HG02763 (cell line): ENCODE results near the gene STK26.
"Not testable (repeated sequence)": the region's sequence is repeated elsewhere in the genome, so short reads cannot be mapped to it uniquely, and the experiment has no call there.

Experiments
- ATAC-seq: cut with Tn5 transposase; IDR thresholded peaks from one replicate; pipeline ENCODE4 v1.9.1; 2021; ENCODE audit warnings: mild to moderate bottlenecking, moderate library complexity; ENCODE audit not compliant: unreplicated experiment

STK26 gene

GRCh38 chrX:132034648-132035047 lies 11.5 kb downstream of the STK26 start:
- no peak for ATAC-seq

DNA sequence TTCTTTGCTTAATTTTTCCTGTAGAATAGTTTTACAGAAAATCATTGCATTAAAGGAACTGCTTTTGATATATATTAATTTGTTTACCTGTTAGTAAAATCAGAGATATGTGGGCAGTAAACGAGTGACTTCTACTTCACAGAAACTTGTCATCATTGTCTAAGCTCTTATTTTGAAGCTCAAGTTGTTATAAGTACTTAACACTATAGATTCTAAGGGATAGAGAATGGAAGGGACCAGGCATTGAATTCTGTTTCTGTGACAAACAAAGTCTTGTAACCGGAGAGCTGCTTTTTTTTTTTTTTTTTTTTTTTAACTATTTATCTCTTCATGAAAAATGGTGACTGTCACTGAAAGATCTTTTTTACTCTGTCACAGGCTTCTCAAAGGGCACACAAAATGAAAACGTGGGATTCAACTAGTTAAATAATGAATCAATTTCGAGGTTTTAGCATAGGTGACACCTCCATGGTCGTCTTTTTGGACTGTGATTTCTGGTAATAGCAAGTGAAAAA lies 14.4 kb downstream of the STK26 start:
- no peak for ATAC-seq

GRCh38 chrX:132040066-132040465 lies 17.0 kb downstream of the STK26 start:
- ATAC-seq, result no peak

DNA sequence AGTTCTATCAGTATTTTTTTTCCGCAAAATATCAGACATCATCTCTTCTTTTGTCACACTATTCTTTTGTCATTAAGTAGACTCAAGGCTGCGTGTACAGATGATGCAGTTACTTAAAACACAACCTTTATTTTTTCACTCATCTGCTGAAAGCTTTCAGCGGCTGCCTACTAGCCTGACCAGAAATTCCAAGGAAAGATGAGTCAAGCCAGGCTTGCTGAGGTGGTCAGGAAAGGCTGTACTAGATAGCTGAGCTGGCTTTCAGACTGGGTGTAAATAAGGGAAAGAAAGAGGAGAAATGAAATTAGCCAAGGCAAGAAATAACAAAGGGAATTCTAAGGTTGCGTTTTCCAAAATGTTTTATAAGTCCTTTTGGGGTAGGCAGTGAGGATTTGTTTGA lies 17.9 kb downstream of the STK26 start:
- ATAC-seq, result no peak

DNA sequence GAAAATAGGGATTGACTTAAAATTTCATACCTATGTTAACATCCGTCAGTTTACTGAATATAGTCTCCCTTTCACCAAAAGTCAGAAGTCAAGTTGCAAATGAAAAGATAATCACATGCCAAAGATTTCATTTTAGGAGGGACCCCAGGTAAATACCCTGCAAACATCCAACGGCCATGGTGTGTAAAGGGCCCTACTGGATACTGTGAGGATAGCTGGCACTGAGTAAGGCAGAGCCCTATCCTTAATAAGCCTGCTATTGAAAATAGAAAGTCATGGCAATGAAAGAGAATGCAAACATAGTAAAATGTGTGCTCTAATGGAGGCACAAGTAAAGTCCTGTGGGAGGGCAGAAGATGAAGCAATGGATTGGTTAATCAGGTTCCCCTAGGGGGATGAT lies 20.9 kb downstream of the STK26 start:
- ATAC-seq, result no peak

DNA sequence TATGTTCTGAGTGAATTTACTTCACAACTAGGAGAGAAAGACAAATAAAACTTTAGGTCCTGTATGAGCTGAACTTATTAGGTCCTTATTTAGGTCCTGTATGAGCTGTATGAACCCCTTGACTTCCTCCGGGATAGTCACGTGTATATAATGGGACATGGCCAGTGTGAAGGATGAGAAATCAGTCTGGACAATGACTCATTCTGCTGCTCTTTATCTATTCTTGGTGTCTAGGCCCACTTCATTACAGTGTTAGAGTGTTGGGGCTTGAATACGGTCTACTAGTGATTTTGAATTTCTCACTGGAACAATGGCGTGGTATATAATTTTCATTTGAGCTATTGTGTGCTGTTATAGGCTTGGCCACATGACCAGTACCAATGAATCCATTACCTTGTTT lies 21.9 kb downstream of the STK26 start:
- ATAC-seq, result no peak

DNA sequence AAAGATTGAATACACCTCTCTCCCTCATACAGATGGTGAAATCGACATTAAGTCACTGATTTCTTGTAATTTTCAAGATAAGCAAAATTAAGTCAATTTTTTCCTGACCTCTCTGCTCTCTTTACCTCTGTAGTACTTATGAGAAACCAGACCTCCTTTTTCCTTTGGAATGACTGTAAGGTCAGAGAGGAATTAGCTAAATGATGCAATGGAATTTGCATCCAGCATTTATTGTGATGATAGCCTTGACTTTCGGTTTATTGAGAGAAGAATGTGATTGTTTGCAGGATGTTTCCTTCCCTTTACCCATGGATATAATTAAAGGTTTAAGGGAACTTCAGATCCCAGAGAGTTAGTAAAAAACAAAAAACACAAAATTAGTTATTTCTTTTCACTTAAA lies 22.4 kb downstream of the STK26 start:
- no peak for ATAC-seq

DNA sequence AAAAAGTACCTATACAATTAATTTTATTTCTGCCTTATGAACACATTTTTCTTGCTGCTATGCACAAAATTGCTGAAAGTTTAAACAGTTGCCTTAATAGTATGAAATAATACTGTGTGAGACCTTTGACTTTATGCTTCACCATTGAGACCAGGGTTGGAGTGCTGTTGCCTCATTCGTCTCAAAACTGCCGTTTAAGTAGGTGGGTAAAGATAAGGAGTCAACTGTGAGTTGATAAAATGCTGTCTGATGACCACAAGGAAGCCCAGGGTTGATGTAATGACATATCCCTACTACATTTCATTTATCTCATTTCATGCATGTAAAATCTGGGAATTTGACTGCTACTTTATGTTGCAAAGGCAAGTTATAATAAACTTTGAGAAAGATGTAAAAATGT lies 23.4 kb downstream of the STK26 start:
- no peak for ATAC-seq

DNA sequence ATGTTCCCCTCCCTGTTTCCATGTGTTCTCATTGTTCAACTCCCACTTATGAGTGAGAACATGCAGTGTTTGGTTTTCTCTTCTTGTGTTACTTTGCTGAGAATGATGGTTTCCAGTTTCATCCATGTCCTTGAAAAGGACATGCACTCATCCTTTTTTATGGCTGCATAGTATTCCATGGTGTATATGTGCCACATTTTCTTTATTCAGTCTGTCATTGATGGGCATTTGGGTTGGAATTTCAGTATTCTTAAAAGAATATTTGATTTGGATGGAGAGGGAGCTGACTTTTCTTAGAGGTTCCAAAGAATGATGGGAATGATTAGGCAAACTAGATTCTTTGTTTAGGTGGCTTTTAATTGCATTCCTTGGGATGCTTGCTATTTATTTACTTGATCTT lies 28.7 kb downstream of the STK26 start:
- not testable (repeated sequence) for ATAC-seq

GRCh38 chrX:132058050-132058449 lies 34.9 kb downstream of the STK26 start:
- no peak for ATAC-seq

GRCh38 chrX:132058975-132059374 lies 35.9 kb downstream of the STK26 start:
- ATAC-seq, result no peak

DNA sequence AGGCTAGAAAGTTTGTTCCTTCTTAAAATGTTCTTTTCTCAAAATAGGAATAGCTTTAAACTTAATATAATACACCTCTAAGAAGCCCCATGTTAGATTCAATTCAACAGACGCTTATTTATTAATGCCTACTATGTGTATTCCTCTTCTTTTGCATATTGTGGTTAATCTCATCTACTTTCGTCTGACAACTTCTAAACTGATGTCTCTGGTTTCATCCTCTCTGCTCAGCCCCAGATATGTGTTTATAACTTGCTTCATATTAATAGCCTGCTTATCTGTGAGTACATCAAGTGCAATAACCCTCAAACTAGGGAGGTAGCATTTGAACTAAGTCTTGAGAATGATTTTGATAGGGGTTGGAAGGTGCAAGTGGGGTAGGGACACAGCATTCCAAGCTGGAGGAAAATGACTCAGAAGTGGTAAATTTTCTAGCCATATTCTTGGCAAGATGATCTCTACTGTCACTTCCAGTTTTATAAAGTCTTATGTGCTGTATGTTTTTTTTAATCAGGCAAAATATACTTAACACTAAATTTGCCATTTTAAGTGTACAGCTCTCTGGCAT lies 37.0 kb downstream of the STK26 start:
- ATAC-seq, result no peak

DNA sequence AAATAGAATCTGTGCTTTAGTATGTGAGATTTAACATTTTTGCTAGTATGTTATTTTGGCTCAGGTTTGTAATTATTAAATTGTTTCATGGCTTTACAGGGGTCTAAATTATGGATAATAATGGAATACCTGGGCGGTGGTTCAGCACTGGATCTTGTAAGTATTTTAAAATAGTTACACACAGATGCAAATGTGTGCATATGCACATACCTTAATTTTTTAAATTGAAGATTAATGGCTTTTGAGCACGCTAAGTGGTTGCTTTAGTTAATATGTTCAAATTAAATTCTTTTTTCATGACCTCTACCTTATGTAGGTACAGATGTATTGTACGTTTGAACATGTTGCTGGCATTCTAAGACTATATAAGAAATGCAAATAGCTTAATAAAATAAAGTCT lies 40.2 kb downstream of the STK26 start:
- ATAC-seq, result no peak

DNA sequence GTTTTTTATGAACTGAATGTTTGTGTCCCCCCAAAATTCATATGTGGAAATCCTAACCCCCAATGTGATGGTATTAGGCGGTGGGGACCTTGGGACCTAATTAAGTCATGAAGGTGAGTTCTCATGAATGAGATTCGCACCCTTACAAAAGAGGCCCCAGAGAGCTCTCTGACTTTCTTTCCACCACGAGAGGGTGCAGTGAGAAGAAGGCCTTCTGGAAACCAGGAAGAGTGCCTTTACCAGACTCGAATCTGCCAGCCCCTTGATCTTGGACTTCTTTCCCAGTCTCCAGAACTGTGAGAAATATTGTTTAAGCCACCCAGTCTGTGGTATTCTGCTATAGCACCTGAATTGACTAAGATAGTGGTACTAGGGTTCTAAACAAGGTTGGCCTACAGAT lies 40.8 kb downstream of the STK26 start:
- ATAC-seq, result no peak

- no peak for ATAC-seq
Observed at GRCh38 chrX:132068405-132068804, 45.3 kb downstream of the STK26 start.

DNA sequence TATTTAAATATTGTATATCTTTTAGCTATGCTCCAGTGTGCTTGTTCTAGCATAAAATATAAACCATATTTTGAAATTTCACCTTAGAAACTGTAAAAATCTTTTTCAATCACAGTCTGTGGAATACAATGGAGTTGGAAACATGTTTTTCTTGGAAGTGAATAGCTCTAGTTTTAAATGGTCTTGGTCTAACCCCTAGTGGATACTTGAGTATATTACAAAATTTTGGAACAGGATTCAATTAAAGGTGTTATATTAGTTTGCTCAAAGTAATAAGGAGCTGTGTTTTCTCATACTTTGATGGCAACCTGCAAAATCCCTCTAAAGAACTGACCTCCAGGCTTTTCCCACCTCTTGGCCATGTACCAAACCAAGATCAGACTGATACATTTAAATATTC lies 48.2 kb downstream of the STK26 start:
- ATAC-seq, result no peak

DNA sequence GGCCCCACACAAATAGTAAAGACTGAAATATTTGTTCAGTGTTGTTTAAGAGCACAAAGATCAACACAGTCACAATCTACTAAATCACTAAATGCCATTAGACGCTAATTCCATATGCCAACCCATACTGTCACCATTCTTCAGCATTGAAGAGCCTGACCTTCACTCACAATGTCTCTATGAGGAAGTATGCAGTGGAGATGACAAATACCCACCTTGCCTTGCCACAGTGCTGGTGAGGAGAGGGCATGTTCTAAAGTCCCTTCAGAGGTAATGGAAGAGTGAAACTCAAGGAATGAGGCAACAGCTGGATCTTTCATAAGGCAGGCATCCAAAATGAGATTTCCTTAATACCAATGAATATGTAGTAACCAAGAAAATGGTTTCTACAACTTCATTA lies 54.3 kb downstream of the STK26 start:
- no peak for ATAC-seq

GRCh38 chrX:132077912-132078311 lies 54.8 kb downstream of the STK26 start:
- no peak for ATAC-seq

DNA sequence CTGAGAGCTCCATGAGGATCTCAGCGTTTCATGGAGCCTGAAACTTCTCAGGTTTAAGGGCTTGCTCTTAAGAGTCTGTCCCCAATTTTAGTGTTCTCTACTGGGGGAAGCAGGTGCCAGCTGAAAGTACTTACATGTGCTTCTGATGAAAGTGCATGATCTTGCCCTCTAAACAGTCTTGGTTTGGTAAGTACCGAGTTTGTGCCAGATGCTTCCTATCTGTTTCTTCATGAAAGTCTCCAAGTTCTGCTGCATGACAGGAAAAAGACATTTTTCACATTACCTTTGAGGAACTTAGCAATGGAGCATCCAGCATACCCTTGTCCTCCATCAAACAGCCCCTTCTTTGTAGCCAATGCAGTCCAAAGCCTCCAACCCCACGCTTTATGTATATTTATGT lies 62.7 kb downstream of the STK26 start:
- no peak for ATAC-seq

GRCh38 chrX:132086672-132087071 lies 63.6 kb downstream of the STK26 start:
- no peak for ATAC-seq

- no peak for ATAC-seq
Observed at GRCh38 chrX:132088864-132089263, 65.8 kb downstream of the STK26 start.

GRCh38 chrX:132090403-132091159 lies 67.5 kb downstream of the STK26 start:
- no peak for ATAC-seq
